WTC11 (cell line): ENCODE results near the gene LAMC1. TPM values are rescaled to one million over a fixed set of nuclear protein-coding genes. Genes with fewer than 3 reads are reported as not detected.

ENCODE experiments used
- ATAC-seq: fragments of 200-7000 bp; cut with Tn5 transposase; 2 replicates; pipeline ENCODE4 v1.10.0; 2021; ENCODE audit warnings: mild to moderate bottlenecking, moderate library complexity
- CTCF ChIA-PET: fragments of 300-600 bp; sonication (Branson Sonifier 250); formaldehyde crosslinking; loops from one replicate; lab custom pipeline; 2021; ENCODE audit warnings: antibody characterized with exemption; lab: Charles Lee
- POLR2A ChIA-PET: fragments of 350-600 bp; sonication (Branson Sonifier 250); formaldehyde crosslinking; loops from one replicate; lab custom pipeline; 2021; ENCODE audit warnings: antibody characterized with exemption; lab: Charles Lee
- DNase-seq: peaks from one replicate; pipeline ENCODE4 v3.0.0; 2021; ENCODE audit warnings: low spot score
- H3K27ac Mint-ChIP-seq: 2 replicates; pipeline ENCODE4 v1.8.0; 2021; ENCODE audit warnings: mixed read lengths
- H3K27me3 Mint-ChIP-seq: 2 replicates; pipeline ENCODE4 v1.8.0; 2021; ENCODE audit warnings: low read depth, mild to moderate bottlenecking, moderate library complexity, mixed read lengths
- H3K36me3 Mint-ChIP-seq: 2 replicates; pipeline ENCODE4 v1.8.0; 2021; ENCODE audit warnings: mixed read lengths
- H3K4me1 Mint-ChIP-seq: 2 replicates; pipeline ENCODE4 v1.8.0; 2022; ENCODE audit warnings: mixed read lengths
- H3K4me3 Mint-ChIP-seq: 2 replicates; pipeline ENCODE4 v1.8.0; 2021; ENCODE audit warnings: mild to moderate bottlenecking, moderate library complexity, mixed read lengths
- H3K9me3 Mint-ChIP-seq: 2 replicates; pipeline ENCODE4 v1.8.0; 2021; ENCODE audit warnings: mixed read lengths
- CDX4 ChIP-seq: fragments of 250-450 bp; sonication (Bioruptor Pico); IDR thresholded peaks from 2 replicates; pipeline ENCODE4 v1.9.0; 2021; ENCODE audit warnings: moderate library complexity, mild to moderate bottlenecking, inconsistent platforms, borderline replicate concordance
- ETV6 ChIP-seq: sonication (generic); formaldehyde crosslinking; IDR thresholded peaks from 2 replicates; pipeline ENCODE4 v1.8.1; 2022; ENCODE audit warnings: mild to moderate bottlenecking, missing genetic modification reagents
- GRHL2 ChIP-seq: fragments of 250-450 bp; sonication (Bioruptor Pico); IDR thresholded peaks from 2 replicates; pipeline ENCODE4 v1.8.0; 2022; ENCODE audit warnings: mild to moderate bottlenecking, moderate library complexity; ENCODE audit not compliant: insufficient replicate concordance, severe bottlenecking
- HMGA2 ChIP-seq: fragments of 250-450 bp; sonication (Bioruptor Pico); IDR thresholded peaks from 2 replicates; pipeline ENCODE4 v1.4.0; 2021; ENCODE audit warnings: mild to moderate bottlenecking, moderate library complexity
- KAT7 ChIP-seq: sonication (generic); formaldehyde crosslinking; IDR thresholded peaks from 2 replicates; pipeline ENCODE4 v1.8.1; 2023; ENCODE audit warnings: missing genetic modification reagents, mild to moderate bottlenecking, borderline replicate concordance
- MYBL2 ChIP-seq: sonication (generic); formaldehyde crosslinking; IDR thresholded peaks from 2 replicates; pipeline ENCODE4 v1.8.1; 2023; ENCODE audit warnings: mild to moderate bottlenecking, moderate library complexity, missing genetic modification reagents
- NFE2L1 ChIP-seq: sonication (generic); formaldehyde crosslinking; IDR thresholded peaks from 2 replicates; pipeline ENCODE4 v1.8.1; 2023; ENCODE audit warnings: missing genetic modification reagents
- SMAD3 ChIP-seq: sonication (generic); formaldehyde crosslinking; IDR thresholded peaks from 2 replicates; pipeline ENCODE4 v1.8.0; 2022; ENCODE audit warnings: missing genetic modification reagents, mild to moderate bottlenecking, borderline replicate concordance
- TCF7 ChIP-seq: sonication (generic); formaldehyde crosslinking; IDR thresholded peaks from 2 replicates; pipeline ENCODE4 v1.8.0; 2022; ENCODE audit warnings: mild to moderate bottlenecking, low read depth, missing genetic modification reagents, moderate library complexity
- USF1 ChIP-seq: sonication (generic); formaldehyde crosslinking; IDR thresholded peaks from 2 replicates; pipeline ENCODE4 v1.8.0; 2022; ENCODE audit warnings: mild to moderate bottlenecking, missing genetic modification reagents
- ZNF263 ChIP-seq: sonication (generic); formaldehyde crosslinking; IDR thresholded peaks from 2 replicates; pipeline ENCODE4 v1.8.1; 2022; ENCODE audit warnings: low read depth, mild to moderate bottlenecking, moderate library complexity, missing genetic modification reagents
- ZNF512 ChIP-seq: sonication (generic); formaldehyde crosslinking; IDR thresholded peaks from 2 replicates; pipeline ENCODE4 v1.8.1; 2022; ENCODE audit warnings: missing genetic modification reagents, borderline replicate concordance
- total RNA-seq: library from RNA; stranded (reverse); gene quantifications from 3 replicates; pipeline ENCODE4 v1.2.3, GENCODE V29; 2021
- TF ChIP-seq, protein P1 (sequence below): fragments of 250-450 bp; sonication (Bioruptor Pico); IDR thresholded peaks from 2 replicates; pipeline ENCODE4 v1.9.0; 2021; ENCODE audit warnings: mild to moderate bottlenecking
- TF ChIP-seq, protein P2 (sequence below): sonication (generic); formaldehyde crosslinking; IDR thresholded peaks from 2 replicates; pipeline ENCODE4 v1.8.1; 2023; ENCODE audit warnings: mild to moderate bottlenecking, moderate library complexity, missing genetic modification reagents
- TF ChIP-seq, protein P3 (sequence below): fragments of 250-450 bp; sonication (Bioruptor Pico); IDR thresholded peaks from 2 replicates; pipeline ENCODE4 v1.9.0; 2021; ENCODE audit warnings: mild to moderate bottlenecking
- TF ChIP-seq, protein P4 (sequence below): sonication (generic); formaldehyde crosslinking; conservative IDR thresholded peaks from 2 replicates; pipeline ENCODE4 v1.8.1; 2023; ENCODE audit warnings: mild to moderate bottlenecking, low read depth, missing genetic modification reagents, moderate library complexity
- TF ChIP-seq, protein P5 (sequence below): sonication (generic); formaldehyde crosslinking; IDR thresholded peaks from 2 replicates; pipeline ENCODE4 v1.8.0; 2022; ENCODE audit warnings: mild to moderate bottlenecking, missing genetic modification reagents
- TF ChIP-seq, protein P6 (sequence below): sonication (generic); formaldehyde crosslinking; conservative IDR thresholded peaks from 2 replicates; pipeline ENCODE4 v1.8.1; 2022; ENCODE audit warnings: mild to moderate bottlenecking, missing genetic modification reagents

LAMC1 gene
- total RNA-seq, 1 experiment from 2014 or later: 162 TPM

DNA sequence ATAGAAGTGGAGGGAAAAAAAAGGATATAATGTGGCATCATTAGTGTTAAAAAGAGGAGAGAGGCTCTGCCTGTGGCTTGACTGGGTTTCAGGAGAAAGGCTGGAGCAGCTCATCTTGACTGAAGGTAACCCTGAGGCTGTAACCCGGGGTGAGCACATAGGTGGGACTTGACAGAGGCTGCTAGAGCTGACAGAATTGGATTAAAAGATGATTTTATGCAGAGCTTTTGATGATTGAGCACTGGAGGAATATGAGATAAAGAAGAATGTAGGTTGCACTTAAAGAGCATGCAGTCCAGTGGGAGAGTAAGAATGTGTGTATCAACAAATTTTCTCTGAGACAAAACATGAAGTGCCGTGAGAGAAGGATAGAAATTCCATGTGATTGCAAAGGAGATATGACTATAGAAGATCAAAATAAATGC is 17.3 kb downstream of the LAMC1 start:
- Mint-ChIP-seq H3K9me3 (no peaks in the 10 kb centered on the region), H3K27me3 (peaks cover 6% of the 10 kb centered on the region; the same call in 1 of the 2 replicates), H3K4me3 (no peak overlapping the region), H3K36me3 (no peaks in the 10 kb centered on the region), H3K4me1 (peaks cover 54% of the 10 kb centered on the region), H3K27ac (no peak overlapping the region)
- DNase-seq: no peak
- ATAC-seq: no peak
- no peak for TF ChIP-seq ZNF263
- no peak for TF ChIP-seq ETV6 (CRISPR knock-in tag)
- TF ChIP-seq, protein P1, sequence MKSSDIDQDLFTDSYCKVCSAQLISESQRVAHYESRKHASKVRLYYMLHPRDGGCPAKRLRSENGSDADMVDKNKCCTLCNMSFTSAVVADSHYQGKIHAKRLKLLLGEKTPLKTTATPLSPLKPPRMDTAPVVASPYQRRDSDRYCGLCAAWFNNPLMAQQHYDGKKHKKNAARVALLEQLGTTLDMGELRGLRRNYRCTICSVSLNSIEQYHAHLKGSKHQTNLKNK (CRISPR knock-in tag): no peak
- TF ChIP-seq SMAD3 (CRISPR knock-in tag): no peak
- TF ChIP-seq, protein P2, sequence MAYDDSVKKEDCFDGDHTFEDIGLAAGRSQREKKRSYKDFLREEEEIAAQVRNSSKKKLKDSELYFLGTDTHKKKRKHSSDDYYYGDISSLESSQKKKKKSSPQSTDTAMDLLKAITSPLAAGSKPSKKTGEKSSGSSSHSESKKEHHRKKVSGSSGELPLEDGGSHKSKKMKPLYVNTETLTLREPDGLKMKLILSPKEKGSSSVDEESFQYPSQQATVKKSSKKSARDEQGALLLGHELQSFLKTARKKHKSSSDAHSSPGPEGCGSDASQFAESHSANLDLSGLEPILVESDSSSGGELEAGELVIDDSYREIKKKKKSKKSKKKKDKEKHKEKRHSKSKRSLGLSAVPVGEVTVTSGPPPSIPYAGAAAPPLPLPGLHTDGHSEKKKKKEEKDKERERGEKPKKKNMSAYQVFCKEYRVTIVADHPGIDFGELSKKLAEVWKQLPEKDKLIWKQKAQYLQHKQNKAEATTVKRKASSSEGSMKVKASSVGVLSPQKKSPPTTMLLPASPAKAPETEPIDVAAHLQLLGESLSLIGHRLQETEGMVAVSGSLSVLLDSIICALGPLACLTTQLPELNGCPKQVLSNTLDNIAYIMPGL (CRISPR knock-in tag): no peak
- TF ChIP-seq, protein P3, sequence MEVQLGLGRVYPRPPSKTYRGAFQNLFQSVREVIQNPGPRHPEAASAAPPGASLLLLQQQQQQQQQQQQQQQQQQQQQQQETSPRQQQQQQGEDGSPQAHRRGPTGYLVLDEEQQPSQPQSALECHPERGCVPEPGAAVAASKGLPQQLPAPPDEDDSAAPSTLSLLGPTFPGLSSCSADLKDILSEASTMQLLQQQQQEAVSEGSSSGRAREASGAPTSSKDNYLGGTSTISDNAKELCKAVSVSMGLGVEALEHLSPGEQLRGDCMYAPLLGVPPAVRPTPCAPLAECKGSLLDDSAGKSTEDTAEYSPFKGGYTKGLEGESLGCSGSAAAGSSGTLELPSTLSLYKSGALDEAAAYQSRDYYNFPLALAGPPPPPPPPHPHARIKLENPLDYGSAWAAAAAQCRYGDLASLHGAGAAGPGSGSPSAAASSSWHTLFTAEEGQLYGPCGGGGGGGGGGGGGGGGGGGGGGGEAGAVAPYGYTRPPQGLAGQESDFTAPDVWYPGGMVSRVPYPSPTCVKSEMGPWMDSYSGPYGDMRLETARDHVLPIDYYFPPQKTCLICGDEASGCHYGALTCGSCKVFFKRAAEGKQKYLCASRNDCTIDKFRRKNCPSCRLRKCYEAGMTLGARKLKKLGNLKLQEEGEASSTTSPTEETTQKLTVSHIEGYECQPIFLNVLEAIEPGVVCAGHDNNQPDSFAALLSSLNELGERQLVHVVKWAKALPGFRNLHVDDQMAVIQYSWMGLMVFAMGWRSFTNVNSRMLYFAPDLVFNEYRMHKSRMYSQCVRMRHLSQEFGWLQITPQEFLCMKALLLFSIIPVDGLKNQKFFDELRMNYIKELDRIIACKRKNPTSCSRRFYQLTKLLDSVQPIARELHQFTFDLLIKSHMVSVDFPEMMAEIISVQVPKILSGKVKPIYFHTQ (CRISPR knock-in tag): no peak
- no peak for TF ChIP-seq NFE2L1 (CRISPR knock-in tag)
- no peak for TF ChIP-seq HMGA2 (CRISPR knock-in tag)
- POLR2A ChIA-PET: interaction anchor here (0.7 kb wide), 1 partner anchor 26 kb away, joined by 3 read pairs; no protein-coding TSS in a partner anchor
- CTCF ChIA-PET: no interaction called here

GRCh38 chr1:183043254-183043653 is 20.0 kb downstream of the LAMC1 start:
- H3K27me3 Mint-ChIP-seq: no peaks in the 10 kb centered on the region
- no peak overlapping the region for H3K4me3 Mint-ChIP-seq
- POLR2A ChIA-PET: no interaction called here
- no peak for DNase-seq
- H3K27ac Mint-ChIP-seq: no peak overlapping the region
- H3K36me3 Mint-ChIP-seq: no peaks in the 10 kb centered on the region
- peaks cover 41% of the 10 kb centered on the region for H3K4me1 Mint-ChIP-seq
- CTCF ChIA-PET: no interaction called here
- H3K9me3 Mint-ChIP-seq: no peaks in the 10 kb centered on the region
- no peak for ATAC-seq
- no peak for TF ChIP-seq CDX4 (CRISPR knock-in tag)
- TF ChIP-seq NFE2L1 (CRISPR knock-in tag): no peak
- no peak for TF ChIP-seq KAT7 (CRISPR knock-in tag)
- TF ChIP-seq, protein P4, sequence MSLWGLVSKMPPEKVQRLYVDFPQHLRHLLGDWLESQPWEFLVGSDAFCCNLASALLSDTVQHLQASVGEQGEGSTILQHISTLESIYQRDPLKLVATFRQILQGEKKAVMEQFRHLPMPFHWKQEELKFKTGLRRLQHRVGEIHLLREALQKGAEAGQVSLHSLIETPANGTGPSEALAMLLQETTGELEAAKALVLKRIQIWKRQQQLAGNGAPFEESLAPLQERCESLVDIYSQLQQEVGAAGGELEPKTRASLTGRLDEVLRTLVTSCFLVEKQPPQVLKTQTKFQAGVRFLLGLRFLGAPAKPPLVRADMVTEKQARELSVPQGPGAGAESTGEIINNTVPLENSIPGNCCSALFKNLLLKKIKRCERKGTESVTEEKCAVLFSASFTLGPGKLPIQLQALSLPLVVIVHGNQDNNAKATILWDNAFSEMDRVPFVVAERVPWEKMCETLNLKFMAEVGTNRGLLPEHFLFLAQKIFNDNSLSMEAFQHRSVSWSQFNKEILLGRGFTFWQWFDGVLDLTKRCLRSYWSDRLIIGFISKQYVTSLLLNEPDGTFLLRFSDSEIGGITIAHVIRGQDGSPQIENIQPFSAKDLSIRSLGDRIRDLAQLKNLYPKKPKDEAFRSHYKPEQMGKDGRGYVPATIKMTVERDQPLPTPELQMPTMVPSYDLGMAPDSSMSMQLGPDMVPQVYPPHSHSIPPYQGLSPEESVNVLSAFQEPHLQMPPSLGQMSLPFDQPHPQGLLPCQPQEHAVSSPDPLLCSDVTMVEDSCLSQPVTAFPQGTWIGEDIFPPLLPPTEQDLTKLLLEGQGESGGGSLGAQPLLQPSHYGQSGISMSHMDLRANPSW (CRISPR knock-in tag): no peak
- TF ChIP-seq GRHL2 (CRISPR knock-in tag): no peak
- TF ChIP-seq, protein P5, sequence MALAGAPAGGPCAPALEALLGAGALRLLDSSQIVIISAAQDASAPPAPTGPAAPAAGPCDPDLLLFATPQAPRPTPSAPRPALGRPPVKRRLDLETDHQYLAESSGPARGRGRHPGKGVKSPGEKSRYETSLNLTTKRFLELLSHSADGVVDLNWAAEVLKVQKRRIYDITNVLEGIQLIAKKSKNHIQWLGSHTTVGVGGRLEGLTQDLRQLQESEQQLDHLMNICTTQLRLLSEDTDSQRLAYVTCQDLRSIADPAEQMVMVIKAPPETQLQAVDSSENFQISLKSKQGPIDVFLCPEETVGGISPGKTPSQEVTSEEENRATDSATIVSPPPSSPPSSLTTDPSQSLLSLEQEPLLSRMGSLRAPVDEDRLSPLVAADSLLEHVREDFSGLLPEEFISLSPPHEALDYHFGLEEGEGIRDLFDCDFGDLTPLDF (CRISPR knock-in tag): no peak
- TF ChIP-seq TCF7 (CRISPR knock-in tag): no peak
- TF ChIP-seq, protein P6, sequence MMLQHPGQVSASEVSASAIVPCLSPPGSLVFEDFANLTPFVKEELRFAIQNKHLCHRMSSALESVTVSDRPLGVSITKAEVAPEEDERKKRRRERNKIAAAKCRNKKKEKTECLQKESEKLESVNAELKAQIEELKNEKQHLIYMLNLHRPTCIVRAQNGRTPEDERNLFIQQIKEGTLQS (CRISPR knock-in tag): no peak
- TF ChIP-seq ZNF512 (CRISPR knock-in tag): no peak
- no peak for TF ChIP-seq MYBL2 (CRISPR knock-in tag)
- no peak for TF ChIP-seq USF1
